Loucy (cell line): ENCODE data around the gene ENTR1.
"Not testable (repeated sequence)": the region's sequence is repeated elsewhere in the genome, so short reads cannot be mapped to it uniquely, and the experiment has no call there.

ENCODE experiments used
- H2AFZ ChIP-seq: fragments of 200-600 bp; sonication (generic); 2 replicates; pipeline ENCODE4 v1.6.0; 2016; ENCODE audit warnings: antibody characterized with exemption, mild to moderate bottlenecking, low read length, moderate library complexity
- H3F3A ChIP-seq: fragments of 200-600 bp; 2 replicates; pipeline ENCODE4 v1.6.0; 2016; ENCODE audit warnings: antibody characterized with exemption, low read depth, mild to moderate bottlenecking
- H3K27me3 ChIP-seq: fragments of 200-600 bp; sonication (generic); 2 replicates; pipeline ENCODE4 v1.6.1; 2014; ENCODE audit warnings: low read length, mild to moderate bottlenecking; ENCODE audit not compliant: insufficient read depth, poor library complexity, severe bottlenecking
- H3K36me3 ChIP-seq: fragments of 200-600 bp; sonication (generic); 2 replicates; pipeline ENCODE4 v1.6.1; 2016; ENCODE audit warnings: low read length; ENCODE audit not compliant: insufficient read depth
- H3K4me1 ChIP-seq: fragments of 200-600 bp; sonication (generic); 2 replicates; pipeline ENCODE4 v1.5.1; 2014; ENCODE audit warnings: low read length, mild to moderate bottlenecking; ENCODE audit not compliant: insufficient read depth, poor library complexity, severe bottlenecking
- H3K4me2 ChIP-seq: fragments of 200-600 bp; sonication (generic); 2 replicates; pipeline ENCODE4 v1.6.0; 2014; ENCODE audit warnings: antibody characterized with exemption, low read length, low read depth, mild to moderate bottlenecking; ENCODE audit not compliant: poor library complexity, severe bottlenecking
- H3K4me3 ChIP-seq: fragments of 200-600 bp; sonication (generic); 2 replicates; pipeline ENCODE4 v1.5.1; 2014; ENCODE audit warnings: low read length, mild to moderate bottlenecking, mixed read lengths; ENCODE audit not compliant: poor library complexity, severe bottlenecking
- H3K79me2 ChIP-seq: fragments of 200-600 bp; sonication (generic); 2 replicates; pipeline ENCODE4 v1.6.1; 2014; ENCODE audit warnings: low read length; ENCODE audit not compliant: insufficient read depth
- H3K9ac ChIP-seq: fragments of 200-600 bp; sonication (generic); 2 replicates; pipeline ENCODE4 v1.6.0; 2014; ENCODE audit warnings: mild to moderate bottlenecking, low read depth, low read length, moderate library complexity; ENCODE audit not compliant: poor library complexity, severe bottlenecking
- H3K9me2 ChIP-seq: fragments of 200-600 bp; sonication (generic); replicated peaks from 2 replicates; pipeline ENCODE4 v1.6.1; 2016; ENCODE audit warnings: low read depth, low read length, mixed read lengths
- H3K9me3 ChIP-seq: fragments of 200-600 bp; sonication (generic); 2 replicates; pipeline ENCODE4 v1.6.1; 2014; ENCODE audit warnings: mild to moderate bottlenecking, antibody characterized with exemption, low read length, low read depth; ENCODE audit not compliant: insufficient read depth
- H4K20me1 ChIP-seq: fragments of 200-600 bp; sonication (generic); 2 replicates; pipeline ENCODE4 v1.6.0; 2014; ENCODE audit warnings: antibody characterized with exemption, low read length, mild to moderate bottlenecking; ENCODE audit not compliant: insufficient read depth, poor library complexity, severe bottlenecking
- CTCF ChIP-seq: fragments of 200-600 bp; sonication (generic); conservative IDR thresholded peaks from 2 replicates; pipeline ENCODE4 v1.5.1; 2014; ENCODE audit warnings: mild to moderate bottlenecking, antibody characterized with exemption, low read length
- EZH2phosphoT487 ChIP-seq: fragments of 200-600 bp; IDR thresholded peaks from 2 replicates; pipeline ENCODE4 v1.6.1; 2018; ENCODE audit warnings: antibody characterized with exemption, mild to moderate bottlenecking, moderate library complexity, borderline replicate concordance

ENTR1 gene

GRCh38 chr9:136426787-136427186 is 16.4 kb upstream of the ENTR1 start:
- Histone ChIP-seq H3K9me3 (no peaks in the 10 kb centered on the region), H3K9ac (no peak overlapping the region), H3K36me3 (peaks cover 48% of the 10 kb centered on the region; the same call in 1 of the 2 replicates), H3F3A (no peaks in the 10 kb centered on the region), H3K4me2 (no peak overlapping the region), H3K4me1 (no peaks in the 10 kb centered on the region), H3K9me2 (no peaks in the 10 kb centered on the region), H2AFZ (no peak overlapping the region), H3K4me3 (no peak overlapping the region), H3K79me2 (no peaks in the 10 kb centered on the region), H4K20me1 (no peaks in the 10 kb centered on the region), H3K27me3 (no peaks in the 10 kb centered on the region)
- no peak for TF ChIP-seq EZH2phosphoT487
- TF ChIP-seq CTCF = no peak

- H3K9ac ChIP-seq, H2AFZ ChIP-seq, H3K9me3 ChIP-seq, H3K9me2 ChIP-seq, H4K20me1 ChIP-seq, H3K4me1 ChIP-seq, H3K79me2 ChIP-seq, H3F3A ChIP-seq, H3K4me3 ChIP-seq, H3K27me3 ChIP-seq, H3K4me2 ChIP-seq: not testable (repeated sequence)
- peaks cover 53% of the 10 kb centered on the region; the same call in 1 of the 2 replicates for H3K36me3 ChIP-seq
Measured at GRCh38 chr9:136425367-136425766, 15.0 kb upstream of the ENTR1 start.

DNA sequence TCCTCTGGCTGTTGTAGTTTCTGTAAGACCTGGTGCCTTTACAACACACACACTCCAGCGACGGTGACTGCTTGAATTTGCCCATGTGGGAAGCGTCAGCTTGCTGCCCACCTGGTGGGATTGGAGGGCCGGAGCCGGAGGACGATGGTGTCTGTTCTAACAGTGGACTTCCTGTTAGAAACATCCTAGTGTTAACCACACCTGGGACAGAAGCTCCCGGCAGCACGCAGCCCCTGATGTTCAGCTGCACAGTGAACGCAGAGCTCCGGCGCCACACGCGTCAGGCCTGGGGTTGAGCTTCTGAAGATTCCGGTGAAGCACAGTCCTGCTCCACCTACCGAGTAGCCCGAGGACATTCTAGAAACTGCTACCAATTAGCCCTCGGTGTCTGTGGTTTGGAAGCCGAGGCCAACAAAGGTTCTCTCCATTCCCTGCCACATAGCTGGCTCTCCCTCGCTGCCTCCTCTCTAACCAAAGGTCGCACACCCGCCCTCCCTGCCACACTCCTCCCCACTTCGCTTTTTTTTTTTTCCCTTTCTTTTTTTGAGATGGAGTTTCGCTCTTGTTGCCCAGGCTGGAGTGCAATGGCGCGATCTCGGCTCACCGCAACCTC is 14.4 kb upstream of the ENTR1 start:
- H3K4me3 ChIP-seq = no peak overlapping the region
- no peak overlapping the region for H2AFZ ChIP-seq
- H3K9me3 ChIP-seq = no peaks in the 10 kb centered on the region
- H3F3A ChIP-seq = no peaks in the 10 kb centered on the region
- no peaks in the 10 kb centered on the region for H4K20me1 ChIP-seq
- H3K9me2 ChIP-seq = no peaks in the 10 kb centered on the region
- TF ChIP-seq CTCF (no peak), EZH2phosphoT487 (no peak)
- no peaks in the 10 kb centered on the region for H3K27me3 ChIP-seq
- H3K36me3 ChIP-seq = peaks cover 49% of the 10 kb centered on the region; the same call in 1 of the 2 replicates
- H3K9ac ChIP-seq = no peak overlapping the region
- no peaks in the 10 kb centered on the region for H3K79me2 ChIP-seq
- H3K4me1 ChIP-seq = no peaks in the 10 kb centered on the region
- no peak overlapping the region for H3K4me2 ChIP-seq

DNA sequence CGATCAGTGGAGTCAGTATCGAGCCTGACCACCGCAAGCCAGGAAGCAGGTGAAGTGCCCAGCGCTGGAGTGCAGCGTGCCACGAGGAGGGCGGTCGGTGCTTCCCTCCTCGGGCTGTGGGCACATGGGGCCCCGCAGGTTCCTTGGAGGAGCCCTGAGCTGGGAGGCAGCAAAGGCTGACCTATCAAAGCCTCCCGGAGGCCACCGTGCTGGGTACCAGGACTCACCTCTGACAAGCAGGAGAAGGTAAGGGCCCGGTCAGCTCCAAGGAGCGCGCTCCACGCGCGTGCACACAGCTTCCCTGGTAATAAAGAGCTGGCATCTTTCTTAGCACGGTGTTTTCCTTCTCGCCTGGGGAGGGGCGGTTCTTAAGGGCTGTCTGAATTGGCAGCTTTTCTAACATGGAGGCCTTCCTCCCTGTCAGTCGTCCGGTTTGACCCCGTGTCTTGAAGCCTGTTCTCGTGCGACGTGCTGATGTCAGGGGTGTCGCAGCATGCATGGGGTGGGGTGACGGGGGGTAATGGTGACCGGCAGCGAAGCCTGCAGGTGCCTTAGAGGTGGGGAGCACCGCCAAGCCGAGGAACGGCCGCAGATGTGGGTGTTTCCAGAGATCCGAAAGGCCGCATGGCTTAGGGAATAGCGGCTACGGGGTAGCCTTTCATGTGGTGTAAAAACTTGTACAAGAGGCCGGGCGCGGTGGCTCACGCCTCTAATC is 13.2 kb upstream of the ENTR1 start:
- H3F3A ChIP-seq = no peaks in the 10 kb centered on the region
- no peaks in the 10 kb centered on the region for H4K20me1 ChIP-seq
- no peak overlapping the region for H3K4me3 ChIP-seq
- no peaks in the 10 kb centered on the region for H3K4me1 ChIP-seq
- no peaks in the 10 kb centered on the region for H3K9me3 ChIP-seq
- no peaks in the 10 kb centered on the region for H3K9me2 ChIP-seq
- H3K9ac ChIP-seq = no peak overlapping the region
- no peak overlapping the region for H3K4me2 ChIP-seq
- no peaks in the 10 kb centered on the region for H3K27me3 ChIP-seq
- H2AFZ ChIP-seq = no peak overlapping the region
- no peaks in the 10 kb centered on the region for H3K79me2 ChIP-seq
- peaks cover 45% of the 10 kb centered on the region; the same call in 1 of the 2 replicates for H3K36me3 ChIP-seq
- TF ChIP-seq CTCF (no peak), EZH2phosphoT487 (no peak)
